Kidney glomerular epithelial cell (primary cell): Measurements from ENCODE around the gene IL26.

Experiments
- DNase-seq: peaks from one replicate; lab custom pipeline; 2025; lab: John Stamatoyannopoulos, UW

IL26 gene

GRCh38 chr12:68154779-68155178 is 70.8 kb downstream of the IL26 start:
- DNase-seq = no peak
